HuH-7 (cell line): Measurements from ENCODE around the gene SPPL3.

ENCODE experiments used
- DNase-seq: peaks from one replicate; pipeline ENCODE4 v3.0.0; 2011; ENCODE audit warnings: low spot score

SPPL3 gene

GRCh38 chr12:120874547-120875245 lies 29.5 kb downstream of the SPPL3 start:
- no peak for DNase-seq

- no peak for DNase-seq
Measured at GRCh38 chr12:120873226-120873625, 30.9 kb downstream of the SPPL3 start.

- DNase-seq = no peak
Measured at GRCh38 chr12:120872487-120872886, 31.7 kb downstream of the SPPL3 start.

- no peak for DNase-seq
Measured at GRCh38 chr12:120870415-120870814, 33.7 kb downstream of the SPPL3 start.

GRCh38 chr12:120869376-120869775 lies 34.8 kb downstream of the SPPL3 start:
- no peak for DNase-seq

- DNase-seq = no peak
Measured at GRCh38 chr12:120866108-120866507, 38.0 kb downstream of the SPPL3 start.

GRCh38 chr12:120865098-120865497 lies 39.1 kb downstream of the SPPL3 start:
- DNase-seq = no peak

GRCh38 chr12:120862664-120863063 lies 41.5 kb downstream of the SPPL3 start:
- DNase-seq = no peak

- no peak for DNase-seq
Measured at GRCh38 chr12:120861074-120861795, 42.9 kb downstream of the SPPL3 start.

GRCh38 chr12:120858306-120859088 lies 45.7 kb downstream of the SPPL3 start:
- DNase-seq = no peak

- no peak for DNase-seq
Measured at GRCh38 chr12:120856980-120857379, 47.2 kb downstream of the SPPL3 start.

- DNase-seq = no peak
Measured at GRCh38 chr12:120855823-120856588, 48.2 kb downstream of the SPPL3 start.

- no peak for DNase-seq
Measured at GRCh38 chr12:120854804-120855203, 49.4 kb downstream of the SPPL3 start.

GRCh38 chr12:120853188-120853587 lies 51.0 kb downstream of the SPPL3 start:
- no peak for DNase-seq

- DNase-seq = no peak
Measured at GRCh38 chr12:120851944-120852343, 52.2 kb downstream of the SPPL3 start.

- no peak for DNase-seq
Measured at GRCh38 chr12:120851444-120851843, 52.7 kb downstream of the SPPL3 start.

GRCh38 chr12:120849765-120850164 lies 54.4 kb downstream of the SPPL3 start:
- no peak for DNase-seq

- DNase-seq = no peak
Measured at GRCh38 chr12:120847814-120848213, 56.3 kb downstream of the SPPL3 start.

- DNase-seq = no peak
Measured at GRCh38 chr12:120847392-120847791, 56.8 kb downstream of the SPPL3 start.

GRCh38 chr12:120846721-120847120 lies 57.4 kb downstream of the SPPL3 start:
- DNase-seq = no peak

GRCh38 chr12:120845696-120846095 lies 58.5 kb downstream of the SPPL3 start:
- no peak for DNase-seq
